ENCODE measurements around the gene PXMP4. TPM values are rescaled to one million over a fixed set of nuclear protein-coding genes. Genes with fewer than 3 reads are reported as not detected.
"Not testable (repeated sequence)": the region's sequence is repeated elsewhere in the genome, so short reads cannot be mapped to it uniquely, and the experiment has no call there.

PXMP4 gene
- 10 to 100 TPM in 7 of 12 donors, 1 to 10 TPM in 4, not detected in 1; 8.1 to 13.0 (median 10.4) TPM for polyA plus RNA-seq (ENCODE audit: insufficient read length in 12 of 12)
- long read RNA-seq, donor 1, full-length matches to known transcripts: 4 of 4 reads
- long read RNA-seq, donor 1, partial matches to known transcripts: 0 of 4 reads
- long read RNA-seq, donor 1, other reads (novel, unspliced or antisense): 0 of 4 reads
- long read RNA-seq, donor 2, full-length matches to known transcripts: 5 of 5 reads
- long read RNA-seq, donor 2, partial matches to known transcripts: 0 of 5 reads
- long read RNA-seq, donor 2, other reads (novel, unspliced or antisense): 0 of 5 reads
- long read RNA-seq, donor 3, full-length matches to known transcripts: 5 of 5 reads
- long read RNA-seq, donor 3, partial matches to known transcripts: 0 of 5 reads
- long read RNA-seq, donor 3, other reads (novel, unspliced or antisense): 0 of 5 reads
- long read RNA-seq, donor 4, full-length matches to known transcripts: 5 of 5 reads
- long read RNA-seq, donor 4, partial matches to known transcripts: 0 of 5 reads
- long read RNA-seq, donor 4, other reads (novel, unspliced or antisense): 0 of 5 reads
- long read RNA-seq, donor 5, full-length matches to known transcripts: 9 of 9 reads
- long read RNA-seq, donor 5, partial matches to known transcripts: 0 of 9 reads
- long read RNA-seq, donor 5, other reads (novel, unspliced or antisense): 0 of 9 reads
- long read RNA-seq, donor 6, full-length matches to known transcripts: 3 of 3 reads
- long read RNA-seq, donor 6, partial matches to known transcripts: 0 of 3 reads
- long read RNA-seq, donor 6, other reads (novel, unspliced or antisense): 0 of 3 reads
- long read RNA-seq, donor 7, full-length matches to known transcripts: 2 of 2 reads
- long read RNA-seq, donor 7, partial matches to known transcripts: 0 of 2 reads
- long read RNA-seq, donor 7, other reads (novel, unspliced or antisense): 0 of 2 reads
- long read RNA-seq, donor 8, full-length matches to known transcripts: 7 of 7 reads
- long read RNA-seq, donor 8, partial matches to known transcripts: 0 of 7 reads
- long read RNA-seq, donor 8, other reads (novel, unspliced or antisense): 0 of 7 reads
- long read RNA-seq, donor 9, partial matches to known transcripts: 0 of 1 reads
- long read RNA-seq, donor 9, other reads (novel, unspliced or antisense): 0 of 1 reads
- long read RNA-seq, donor 10, full-length matches to known transcripts: 5 of 5 reads
- long read RNA-seq, donor 10, partial matches to known transcripts: 0 of 5 reads
- long read RNA-seq, donor 10, other reads (novel, unspliced or antisense): 0 of 5 reads
- long read RNA-seq, donor 11, full-length matches to known transcripts: 11 of 19 reads
- long read RNA-seq, donor 11, partial matches to known transcripts: 8 of 19 reads
- long read RNA-seq, donor 11, other reads (novel, unspliced or antisense): 0 of 19 reads

DNA sequence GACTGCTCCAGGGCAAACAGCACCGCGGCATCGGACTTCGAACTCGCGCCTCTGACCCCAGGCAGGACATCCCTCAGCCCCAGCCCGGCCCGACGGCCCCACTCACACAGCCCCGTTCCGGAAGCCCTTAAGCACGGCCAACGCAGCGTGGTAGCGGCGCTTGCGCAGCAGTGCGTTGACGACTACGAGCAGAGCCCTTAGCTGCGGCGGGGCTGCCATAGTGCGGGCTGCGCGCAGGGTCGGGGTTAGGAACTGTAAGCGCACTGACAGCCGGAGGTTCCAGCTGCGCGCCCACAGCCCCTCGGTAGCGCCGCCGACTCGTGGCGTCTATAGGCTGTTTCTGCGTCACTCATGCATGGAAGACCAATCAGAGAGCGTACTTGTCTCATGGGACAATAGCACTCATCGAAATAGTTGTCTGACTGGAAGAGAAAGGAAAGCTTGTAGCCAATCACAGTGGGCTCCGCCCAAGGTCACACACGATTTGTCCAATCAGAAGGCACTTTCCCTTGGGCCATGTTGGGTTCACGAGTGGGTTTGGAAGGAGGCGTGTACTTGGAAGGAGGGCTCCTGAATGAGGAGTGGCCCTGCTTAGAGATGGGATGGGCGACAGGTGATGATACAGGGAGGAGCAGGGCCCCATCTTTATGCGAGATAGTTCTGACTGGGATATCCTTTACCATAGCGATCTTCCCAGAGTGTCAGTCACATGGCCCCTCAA, at the start of gene PXMP4:
TSS of gene PXMP4 (minus strand) at position 322 of the 721 bp plus-strand sequence. CDS start at position 219, 103 bp downstream.
- DNase-seq: peak; percentile 98

DNA sequence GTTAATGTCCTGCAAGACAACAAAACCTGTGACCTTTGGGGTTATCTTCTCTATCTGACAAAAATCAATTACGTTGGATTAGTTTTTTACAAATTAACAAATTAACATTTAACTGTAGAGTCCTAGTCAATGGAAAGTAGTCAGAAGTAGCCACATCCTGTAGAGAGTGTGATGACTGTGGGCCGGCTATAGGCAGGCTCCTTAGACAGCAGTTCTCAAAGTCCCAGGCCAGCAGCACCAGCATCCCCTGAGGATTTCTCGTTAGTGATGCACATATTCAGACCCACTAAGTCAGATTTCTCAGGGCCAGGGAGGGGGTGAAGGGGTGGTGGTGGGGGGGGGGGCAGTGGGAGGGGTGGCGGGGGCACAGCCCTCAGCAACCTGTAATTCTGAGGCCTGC, 48.9 kb upstream of the PXMP4 start:
- DNase-seq: no peak

DNA sequence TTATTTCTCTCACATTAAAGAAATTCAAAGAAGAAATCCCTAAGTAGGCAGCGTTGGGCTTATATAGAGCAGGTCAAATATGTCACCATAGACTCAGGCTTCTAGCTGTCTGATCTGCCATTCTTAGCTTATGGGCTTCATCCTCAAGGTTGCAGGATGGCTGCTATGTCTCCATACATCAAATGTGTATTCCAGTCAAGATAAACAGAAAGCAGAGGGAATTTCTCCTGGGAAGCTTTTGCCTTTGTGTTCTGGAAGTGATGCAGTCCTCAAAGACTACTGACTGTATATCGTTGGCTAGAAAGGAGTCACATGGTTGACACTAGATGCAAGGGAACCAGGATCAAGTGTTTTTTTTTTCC, 47.6 kb upstream of the PXMP4 start:
- DNase-seq: no peak

- DNase-seq: no peak
Observed at GRCh38 chr20:33766686-33767085, 46.6 kb upstream of the PXMP4 start.

- DNase-seq: no peak
Observed at GRCh38 chr20:33765592-33765991, 45.5 kb upstream of the PXMP4 start.

GRCh38 chr20:33765099-33765498, 45.0 kb upstream of the PXMP4 start:
- no peak for DNase-seq

GRCh38 chr20:33761698-33762250, 41.7 kb upstream of the PXMP4 start:
- DNase-seq: no peak

DNA sequence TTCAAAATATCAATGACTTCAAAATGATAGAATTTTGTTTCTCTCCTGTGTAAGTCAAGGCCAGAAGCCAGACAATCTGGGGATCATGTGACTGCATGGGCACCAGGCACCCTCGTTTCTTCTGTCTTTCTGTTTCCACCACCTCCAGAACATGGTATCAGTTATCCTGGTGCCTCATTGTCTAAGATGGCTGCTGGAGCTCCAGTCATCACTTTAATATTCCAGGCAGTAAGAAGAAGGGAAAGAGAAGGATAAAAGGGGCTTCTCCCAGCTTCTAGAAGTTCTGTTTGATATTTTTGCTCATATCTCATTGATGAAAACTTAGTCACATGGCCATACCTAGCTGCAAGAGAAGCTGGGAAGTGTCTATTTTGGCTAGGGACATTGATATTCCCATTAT, 37.3 kb upstream of the PXMP4 start:
- no peak for DNase-seq

DNA sequence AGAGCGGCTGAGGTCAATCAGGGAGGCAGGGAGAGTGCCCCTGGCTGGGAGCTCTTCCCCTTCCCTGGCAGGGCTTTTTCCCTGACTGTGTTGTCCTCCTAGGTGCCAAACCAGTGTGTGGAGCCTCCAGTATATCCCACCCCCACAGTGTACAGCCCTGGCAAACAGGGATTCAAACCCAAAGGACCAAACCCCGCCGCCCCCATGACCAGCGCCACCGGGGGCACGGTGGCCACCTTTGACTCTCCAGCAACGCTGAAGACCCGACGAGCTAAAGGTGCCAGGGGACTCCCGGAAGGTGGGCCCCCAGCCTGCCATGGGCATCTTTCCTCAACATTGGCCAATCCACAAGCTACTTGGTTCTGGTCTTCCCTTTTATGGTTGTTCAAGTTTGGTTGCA, 36.9 kb upstream of the PXMP4 start:
- DNase-seq: no peak

DNA sequence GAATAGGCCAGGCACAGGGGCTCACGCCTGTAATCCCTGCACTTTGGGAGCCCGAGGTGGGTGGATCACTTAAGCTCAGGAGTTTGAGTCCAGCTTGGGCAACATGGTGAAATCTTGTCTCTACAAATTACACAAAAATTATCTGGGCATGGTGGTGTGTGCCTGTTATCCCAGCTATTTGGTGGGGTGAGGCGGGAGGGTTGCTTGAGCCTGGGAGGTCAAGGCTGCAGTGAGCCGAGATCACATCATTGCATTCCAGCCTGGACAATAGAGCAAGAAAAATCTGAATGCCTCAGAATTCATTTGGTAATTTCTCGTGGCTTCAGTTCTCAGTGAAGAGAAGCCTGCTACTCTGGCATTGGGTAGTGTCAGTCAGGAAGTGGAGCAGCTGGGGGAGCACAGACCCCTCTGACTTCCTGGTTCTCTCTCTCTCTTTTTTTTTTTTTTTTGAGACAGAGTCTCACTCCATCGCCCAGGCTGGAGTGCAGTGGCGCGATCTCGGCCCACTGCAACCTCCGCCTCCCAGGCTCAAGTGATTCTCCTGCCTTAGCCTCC, 35.9 kb upstream of the PXMP4 start:
- DNase-seq: not testable (repeated sequence)

- no peak for DNase-seq
Observed at GRCh38 chr20:33753763-33754162, 33.7 kb upstream of the PXMP4 start.

DNA sequence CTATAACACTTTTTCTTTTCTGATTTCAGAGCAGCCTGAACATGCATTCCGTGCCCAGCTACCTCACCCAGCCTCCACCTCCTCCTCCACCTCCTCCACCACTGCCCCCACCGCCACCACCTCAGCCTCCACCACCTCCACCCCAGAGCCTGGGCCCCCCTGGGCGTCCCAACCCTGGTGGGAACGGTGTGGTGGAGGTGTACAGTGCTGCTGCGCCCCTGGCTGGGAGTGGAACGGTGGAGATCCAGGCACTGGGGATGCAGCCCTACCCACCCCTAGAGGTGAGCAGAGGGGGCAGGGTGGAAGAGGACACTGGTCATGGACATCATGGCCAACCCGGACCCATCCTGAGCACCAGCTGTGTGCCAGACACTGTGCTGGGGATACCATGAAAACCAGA, 33.0 kb upstream of the PXMP4 start:
- DNase-seq: no peak

DNA sequence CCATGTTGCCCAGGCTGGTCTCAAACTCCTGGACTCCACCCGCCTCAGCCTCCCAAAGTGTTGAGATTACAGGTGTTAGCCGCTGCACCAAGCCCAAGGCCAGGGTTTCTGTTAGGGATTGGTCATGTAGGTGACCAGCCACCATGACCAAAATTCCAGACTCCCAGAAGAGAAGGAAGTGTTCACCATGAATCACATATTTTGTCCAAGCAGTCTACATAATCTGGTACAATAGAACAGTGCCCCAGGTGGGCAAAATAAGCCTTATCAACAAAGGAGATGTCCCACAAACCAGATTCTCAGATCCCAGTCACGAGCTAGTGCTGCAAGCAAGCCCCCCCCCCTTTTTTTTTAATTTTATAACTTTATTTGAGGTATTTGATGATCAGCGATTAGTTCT, 31.7 kb upstream of the PXMP4 start:
- no peak for DNase-seq

DNA sequence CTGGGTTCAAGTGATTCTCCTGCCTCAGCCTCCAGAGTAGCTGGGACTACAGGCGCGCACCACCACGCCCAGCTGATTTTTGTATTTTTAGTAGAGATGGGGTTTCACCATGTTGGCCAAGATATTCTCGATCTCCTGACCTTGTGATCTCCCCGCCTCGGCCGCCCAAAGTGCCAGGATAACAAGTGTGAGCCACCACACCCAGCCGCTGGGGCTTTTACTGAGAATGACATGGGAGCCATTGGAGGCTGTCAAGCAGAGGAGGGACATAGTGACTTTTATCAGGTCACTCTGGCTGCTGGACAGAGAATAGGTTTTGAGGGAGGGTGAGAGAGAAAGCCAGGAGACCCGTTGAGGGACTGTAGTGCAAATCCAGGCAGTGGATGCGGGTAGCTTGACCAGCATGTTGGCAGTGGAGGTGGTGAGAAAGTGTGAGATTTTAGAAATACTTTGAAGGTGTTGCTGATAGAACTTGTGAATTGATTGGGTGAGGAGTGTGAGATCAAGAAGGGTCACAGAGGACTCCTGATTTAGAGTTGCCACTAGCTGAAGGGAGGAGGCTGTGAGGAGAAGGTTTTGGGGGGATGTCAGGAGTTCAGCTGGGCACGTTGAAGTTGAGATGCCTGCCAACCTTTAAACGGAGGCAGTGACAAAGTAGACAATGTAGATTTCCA, 26.4 kb upstream of the PXMP4 start:
- no peak for DNase-seq

DNA sequence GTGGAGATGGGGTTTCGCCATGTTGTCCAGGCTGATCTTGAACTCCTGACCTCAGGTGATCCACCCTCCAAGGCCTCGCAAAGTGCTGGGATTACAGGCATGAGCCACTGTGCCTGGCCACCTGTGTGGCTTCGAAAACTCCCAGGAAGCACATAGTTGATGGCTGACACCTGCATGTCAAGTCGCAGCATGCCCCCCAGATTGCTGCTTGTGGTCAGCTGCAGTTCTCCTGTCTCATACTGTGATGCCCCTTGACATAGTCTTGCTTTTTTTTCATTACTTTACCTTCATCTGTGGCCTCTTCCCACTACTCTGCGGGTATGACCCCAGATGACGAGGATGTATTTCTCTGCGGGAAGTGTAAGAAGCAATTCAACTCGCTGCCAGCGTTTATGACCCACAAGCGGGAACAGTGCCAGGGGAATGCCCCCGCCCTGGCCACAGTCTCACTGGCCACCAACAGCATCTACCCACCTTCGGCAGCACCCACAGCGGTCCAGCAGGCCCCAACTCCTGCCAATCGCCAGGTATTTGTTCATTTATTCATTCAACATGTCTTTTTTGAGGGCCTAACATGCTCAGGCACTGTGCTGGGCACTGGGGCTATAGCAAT, 24.8 kb upstream of the PXMP4 start:
- DNase-seq: no peak

GRCh38 chr20:33744181-33744580, 24.1 kb upstream of the PXMP4 start:
- DNase-seq: no peak

GRCh38 chr20:33740189-33740588, 20.1 kb upstream of the PXMP4 start:
- no peak for DNase-seq

DNA sequence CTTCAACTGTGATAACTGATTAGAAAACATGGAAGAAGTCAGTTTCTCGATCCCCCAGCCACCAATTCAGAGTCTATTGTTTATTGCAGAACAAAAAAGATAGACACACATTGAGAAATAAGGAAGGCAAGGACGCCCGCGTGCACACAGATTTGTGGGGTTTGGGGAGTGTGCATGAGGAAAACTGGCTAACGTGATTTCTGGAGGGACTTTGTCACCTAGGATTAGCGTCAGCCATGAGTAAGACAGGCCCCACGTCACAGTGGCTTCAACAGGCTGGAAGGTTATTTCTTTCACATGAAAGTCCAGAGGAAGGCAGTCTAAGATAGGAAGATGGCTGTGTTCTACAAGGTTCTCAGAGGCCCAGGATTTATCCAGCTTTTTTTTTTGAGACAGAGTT, 19.4 kb upstream of the PXMP4 start:
- DNase-seq: no peak

- DNase-seq: no peak
Observed at GRCh38 chr20:33736962-33737361, 16.9 kb upstream of the PXMP4 start.

Data from muscle of arm (tissue), 14 donors.